ENCODE measurements around the gene SH2D6. TPM values are rescaled to one million over a fixed set of nuclear protein-coding genes. Genes with fewer than 3 reads are reported as not detected.

Gene SH2D6
- total RNA-seq, 2 experiments from 2014 or later = 0.77 to 0.96 TPM

- ATAC-seq (no peak), DNase-seq (no peak)
- intact Hi-C loops (cut with micrococcal nuclease) = no loop called here
- ChIA-PET CTCF (interaction anchor here (0.7 to 3.0 kb wide), 2 partner anchors 80 to 153 kb away, joined by 3 to 8 read pairs; no protein-coding TSS in a partner anchor), POLR2A (interaction anchor here (0.6 kb wide), 2 partner anchors 34 to 147 kb away, joined by 3 to 4 read pairs; no protein-coding TSS in a partner anchor)
- Mint-ChIP-seq H3K9me3 (peaks cover 6% of the 10 kb centered on the region), H3K36me3 (ENCODE audit: low read depth) (peaks cover 5% of the 10 kb centered on the region), H3K4me1 (ENCODE audit: low read depth) (peaks cover 3% of the 10 kb centered on the region), H3K4me3 (no peak overlapping the region), H3K27me3 (no peaks in the 10 kb centered on the region), H3K27ac (no peak overlapping the region)
- TF ChIP-seq CTCF (IDR thresholded peaks at IDR 0.05) = no peak
Observed at GRCh38 chr2:85399183-85399455, 19.4 kb upstream of the SH2D6 start.

- Mint-ChIP-seq H3K27ac (no peak overlapping the region), H3K9me3 (peaks cover 9% of the 10 kb centered on the region), H3K27me3 (no peaks in the 10 kb centered on the region), H3K4me3 (no peak overlapping the region), H3K4me1 (ENCODE audit: low read depth) (peaks cover 3% of the 10 kb centered on the region), H3K36me3 (ENCODE audit: low read depth) (peaks cover 7% of the 10 kb centered on the region)
- ATAC-seq = no peak
- POLR2A ChIA-PET = no interaction called here
- no peak for TF ChIP-seq CTCF (IDR thresholded peaks at IDR 0.05)
- CTCF ChIA-PET = no interaction called here
- no peak for DNase-seq
- intact Hi-C loops (cut with micrococcal nuclease) = no loop called here
Observed at GRCh38 chr2:85400023-85400422, 18.5 kb upstream of the SH2D6 start.

- Mint-ChIP-seq H3K27me3 (no peaks in the 10 kb centered on the region), H3K4me1 (ENCODE audit: low read depth) (peaks cover 11% of the 10 kb centered on the region), H3K27ac (no peak overlapping the region), H3K9me3 (peaks cover 9% of the 10 kb centered on the region), H3K4me3 (no peak overlapping the region), H3K36me3 (ENCODE audit: low read depth) (peaks cover 7% of the 10 kb centered on the region)
- no peak for TF ChIP-seq CTCF (IDR thresholded peaks at IDR 0.05)
- ATAC-seq (no peak), DNase-seq (no peak)
- intact Hi-C loops (cut with micrococcal nuclease) = no loop called here
- ChIA-PET POLR2A (interaction anchor here (0.9 to 1.7 kb wide), 4 partner anchors 16 to 187 kb away, joined by 3 to 6 read pairs (median 3); partner anchors contain the start of gene MAT2A), CTCF (interaction anchor here (1.1 kb wide), 1 partner anchor 9 kb away, joined by 6 read pairs; no protein-coding TSS in a partner anchor)
Observed at GRCh38 chr2:85400541-85401463, 17.7 kb upstream of the SH2D6 start.

- no peak overlapping the region for H3K27ac Mint-ChIP-seq
- H3K9me3 Mint-ChIP-seq = peaks cover 9% of the 10 kb centered on the region
- H3K36me3 Mint-ChIP-seq (ENCODE audit: low read depth) = peaks cover 7% of the 10 kb centered on the region
- TF ChIP-seq CTCF (IDR thresholded peaks at IDR 0.05) = no peak
- intact Hi-C loops (cut with micrococcal nuclease) = no loop called here
- POLR2A ChIA-PET = interaction anchor here (0.9 to 1.7 kb wide), 4 partner anchors 17 to 186 kb away, joined by 3 to 6 read pairs (median 3); partner anchors contain the start of gene MAT2A
- CTCF ChIA-PET = interaction anchor here (1.1 kb wide), 1 partner anchor 10 kb away, joined by 6 read pairs; no protein-coding TSS in a partner anchor
- no peak overlapping the region for H3K4me3 Mint-ChIP-seq
- no peak for ATAC-seq
- DNase-seq = no peak
- H3K27me3 Mint-ChIP-seq = no peaks in the 10 kb centered on the region
- peaks cover 15% of the 10 kb centered on the region for H3K4me1 Mint-ChIP-seq (ENCODE audit: low read depth)
Observed at GRCh38 chr2:85401464-85401805, 17.1 kb upstream of the SH2D6 start.

- no peak for TF ChIP-seq CTCF (IDR thresholded peaks at IDR 0.05)
- intact Hi-C loops (cut with micrococcal nuclease) = no loop called here
- peaks cover 15% of the 10 kb centered on the region for H3K4me1 Mint-ChIP-seq (ENCODE audit: low read depth)
- CTCF ChIA-PET = no interaction called here
- H3K27me3 Mint-ChIP-seq = no peaks in the 10 kb centered on the region
- H3K9me3 Mint-ChIP-seq = peaks cover 9% of the 10 kb centered on the region
- DNase-seq = no peak
- POLR2A ChIA-PET = interaction anchor here (0.7 to 1.7 kb wide), 5 partner anchors 17 to 186 kb away, joined by 3 to 6 read pairs (median 3); partner anchors contain the start of gene MAT2A
- no peak overlapping the region for H3K4me3 Mint-ChIP-seq
- peaks cover 7% of the 10 kb centered on the region for H3K36me3 Mint-ChIP-seq (ENCODE audit: low read depth)
- H3K27ac Mint-ChIP-seq = no peak overlapping the region
- ATAC-seq = no peak
Observed at GRCh38 chr2:85401844-85402243, 16.7 kb upstream of the SH2D6 start.
